ENCODE data around the gene TSPO2.

TSPO2 gene

GRCh38 chr6:41078101-41078500, 35.8 kb downstream of the TSPO2 start:
- no peak for DNase-seq

- DNase-seq = no peak
Observed at GRCh38 chr6:41079080-41079479, 36.8 kb downstream of the TSPO2 start.

GRCh38 chr6:41080621-41081020, 38.4 kb downstream of the TSPO2 start:
- DNase-seq = no peak

- no peak for DNase-seq
Observed at GRCh38 chr6:41083072-41083471, 40.8 kb downstream of the TSPO2 start.

GRCh38 chr6:41085182-41085581, 42.9 kb downstream of the TSPO2 start:
- no peak for DNase-seq

- DNase-seq = no peak
Observed at GRCh38 chr6:41088451-41088850, 46.2 kb downstream of the TSPO2 start.

- no peak for DNase-seq
Observed at GRCh38 chr6:41090841-41091761, 48.8 kb downstream of the TSPO2 start.

- no peak for DNase-seq
Observed at GRCh38 chr6:41092421-41093140, 50.3 kb downstream of the TSPO2 start.

- DNase-seq = no peak
Observed at GRCh38 chr6:41093729-41094128, 51.5 kb downstream of the TSPO2 start.
